ENCODE results near the gene TDRD6.

Gene TDRD6

DNA sequence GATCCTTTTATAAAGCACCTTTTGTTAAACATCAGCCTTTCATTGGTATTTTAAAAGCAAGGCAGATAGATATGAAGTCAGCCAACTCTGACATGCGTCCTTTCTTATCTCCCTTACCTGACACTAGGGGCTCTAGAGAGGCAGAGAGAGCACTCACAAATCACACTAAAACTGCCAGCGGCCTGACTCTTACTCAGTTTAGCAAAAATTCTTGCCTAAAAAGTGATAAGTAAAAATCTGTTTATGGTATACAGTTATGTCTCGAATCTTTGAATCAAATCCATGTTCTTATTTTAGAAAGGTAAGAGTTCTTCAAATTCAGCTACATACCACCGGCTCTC, 10.4 kb upstream of the TDRD6 start:
- no peak for DNase-seq (ENCODE audit: low read depth in 2 of 2)

GRCh38 chr6:46684771-46685170, 2.9 kb upstream of the TDRD6 start:
- peak; percentile 0 to 2 for DNase-seq (ENCODE audit: low read depth in 2 of 2)

- no peak for DNase-seq (ENCODE audit: low read depth in 2 of 2)
These were observed 656 bp downstream of the TDRD6 start for GRCh38 chr6:46688117-46688965.

- DNase-seq (ENCODE audit: low read depth in 2 of 2) = no peak
These were observed 1.3 kb downstream of the TDRD6 start for GRCh38 chr6:46688966-46689335.

DNA sequence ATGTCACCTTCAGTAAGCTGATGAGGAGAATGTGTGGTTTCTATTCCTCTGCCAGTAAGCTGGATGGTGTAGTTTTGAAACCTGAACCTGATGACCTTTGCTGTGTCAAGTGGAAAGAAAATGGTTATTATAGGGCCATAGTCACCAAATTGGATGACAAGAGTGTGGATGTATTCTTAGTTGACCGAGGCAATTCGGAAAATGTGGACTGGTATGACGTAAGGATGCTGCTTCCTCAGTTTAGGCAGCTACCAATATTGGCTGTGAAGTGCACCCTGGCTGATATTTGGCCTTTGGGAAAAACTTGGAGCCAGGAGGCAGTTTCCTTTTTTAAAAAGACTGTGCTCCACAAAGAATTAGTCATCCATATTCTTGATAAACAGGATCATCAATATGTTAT, 2.0 kb downstream of the TDRD6 start:
- no peak for DNase-seq (ENCODE audit: low read depth in 2 of 2)

DNA sequence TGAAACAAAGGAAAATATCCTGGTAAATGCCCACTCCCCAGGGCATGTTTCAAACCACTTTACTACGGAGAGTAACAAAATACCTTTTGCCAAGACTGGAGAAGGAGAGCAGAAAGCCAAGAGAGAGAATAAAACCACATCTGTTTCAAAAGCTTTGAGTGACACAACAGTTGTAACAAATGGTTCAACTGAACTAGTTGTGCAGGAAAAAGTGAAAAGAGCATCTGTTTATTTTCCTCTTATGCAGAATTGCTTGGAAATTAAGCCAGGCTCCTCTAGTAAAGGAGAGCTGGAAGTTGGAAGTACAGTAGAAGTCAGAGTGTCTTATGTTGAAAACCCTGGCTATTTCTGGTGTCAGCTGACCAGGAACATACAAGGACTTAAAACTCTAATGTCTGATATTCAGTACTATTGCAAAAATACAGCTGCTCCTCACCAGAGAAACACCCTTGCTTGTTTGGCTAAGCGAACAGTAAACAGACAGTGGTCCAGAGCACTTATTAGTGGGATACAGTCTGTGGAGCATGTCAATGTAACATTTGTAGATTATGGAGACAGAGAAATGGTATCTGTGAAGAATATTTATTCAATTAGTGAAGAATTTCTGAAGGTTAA, 2.6 kb downstream of the TDRD6 start:
- DNase-seq (ENCODE audit: low read depth in 2 of 2) = no peak

GRCh38 chr6:46690911-46691451, 3.3 kb downstream of the TDRD6 start:
- no peak for DNase-seq (ENCODE audit: low read depth in 2 of 2)

GRCh38 chr6:46699970-46700369, 12.3 kb downstream of the TDRD6 start:
- DNase-seq (ENCODE audit: low read depth in 2 of 2) = no peak

GRCh38 chr6:46704562-46704961, 16.9 kb downstream of the TDRD6 start:
- DNase-seq (ENCODE audit: low read depth in 2 of 2) = no peak

DNA sequence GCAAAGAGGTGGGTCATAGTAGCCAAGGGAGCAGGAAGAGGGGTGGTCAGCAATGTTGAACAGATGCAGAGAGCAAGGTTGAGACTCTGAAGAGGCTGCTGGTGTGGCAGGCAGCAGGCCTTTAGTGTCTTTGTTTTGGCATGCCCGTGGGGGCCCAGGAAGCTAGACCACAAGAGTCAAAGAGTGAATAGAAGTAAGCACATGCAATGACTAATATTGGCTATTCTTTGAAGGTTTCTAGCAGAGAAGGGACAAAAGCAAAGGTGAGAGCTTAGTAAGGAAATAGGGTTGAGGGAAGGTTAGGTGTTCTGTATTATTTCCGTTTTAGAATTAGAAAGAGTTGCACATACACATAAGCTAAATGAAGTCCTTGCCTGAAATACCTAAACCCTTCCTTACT, 18.8 kb downstream of the TDRD6 start:
- DNase-seq (ENCODE audit: low read depth in 2 of 2) = no peak

DNA sequence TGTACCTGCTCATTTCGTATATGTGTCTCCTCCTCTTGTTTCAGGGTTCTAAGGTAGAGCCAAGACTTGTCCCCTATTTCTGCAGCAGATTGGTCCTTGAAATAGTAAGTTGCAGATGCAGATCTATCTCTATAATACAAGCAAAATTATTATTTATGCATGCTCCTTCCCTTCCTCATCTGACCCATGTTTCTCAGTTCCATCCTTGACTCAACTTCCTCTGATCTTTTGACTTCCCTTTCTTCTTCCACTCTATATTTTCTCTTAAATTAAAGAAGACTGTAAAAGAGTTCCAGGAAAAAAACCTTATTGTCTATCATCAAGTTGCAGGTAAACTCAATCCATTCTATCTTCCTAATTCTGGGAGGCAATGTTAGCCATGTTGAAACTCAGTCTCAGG, 23.8 kb downstream of the TDRD6 start:
- no peak for DNase-seq (ENCODE audit: low read depth in 2 of 2)

GRCh38 chr6:46715141-46715540, 27.5 kb downstream of the TDRD6 start:
- no peak for DNase-seq (ENCODE audit: low read depth in 2 of 2)

GRCh38 chr6:46719099-46719498, 31.4 kb downstream of the TDRD6 start:
- no peak for DNase-seq (ENCODE audit: low read depth in 2 of 2)

GRCh38 chr6:46720401-46720800, 32.7 kb downstream of the TDRD6 start:
- no peak for DNase-seq (ENCODE audit: low read depth in 2 of 2)

GRCh38 chr6:46729787-46730326, 42.2 kb downstream of the TDRD6 start:
- DNase-seq (ENCODE audit: low read depth in 2 of 2) = no peak

DNA sequence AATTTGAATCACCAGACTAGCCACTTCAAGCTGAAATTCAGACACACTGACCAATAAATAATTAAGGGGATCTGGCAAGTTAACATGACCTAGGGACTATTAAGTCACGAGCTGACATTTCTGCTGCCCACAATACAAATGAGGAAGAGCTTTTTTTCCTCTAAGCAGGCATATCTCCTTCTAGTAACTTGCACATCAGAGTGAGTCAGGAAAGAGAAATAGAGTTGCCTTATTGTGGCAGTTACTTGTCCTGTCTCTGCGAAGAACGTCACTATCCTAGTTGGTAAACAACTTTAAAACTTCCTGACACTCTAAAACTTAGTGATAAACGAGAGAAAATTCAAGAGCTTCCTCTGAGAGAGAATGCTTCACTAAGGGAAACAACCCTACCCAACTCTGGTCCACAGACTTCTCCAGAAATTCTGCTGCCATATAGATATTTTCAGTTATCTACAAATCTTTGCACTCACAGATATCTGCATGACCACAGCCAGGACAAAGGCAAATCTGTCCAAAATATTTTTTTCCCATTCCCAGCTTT, 43.3 kb downstream of the TDRD6 start:
- no peak for DNase-seq (ENCODE audit: low read depth in 2 of 2)

DNA sequence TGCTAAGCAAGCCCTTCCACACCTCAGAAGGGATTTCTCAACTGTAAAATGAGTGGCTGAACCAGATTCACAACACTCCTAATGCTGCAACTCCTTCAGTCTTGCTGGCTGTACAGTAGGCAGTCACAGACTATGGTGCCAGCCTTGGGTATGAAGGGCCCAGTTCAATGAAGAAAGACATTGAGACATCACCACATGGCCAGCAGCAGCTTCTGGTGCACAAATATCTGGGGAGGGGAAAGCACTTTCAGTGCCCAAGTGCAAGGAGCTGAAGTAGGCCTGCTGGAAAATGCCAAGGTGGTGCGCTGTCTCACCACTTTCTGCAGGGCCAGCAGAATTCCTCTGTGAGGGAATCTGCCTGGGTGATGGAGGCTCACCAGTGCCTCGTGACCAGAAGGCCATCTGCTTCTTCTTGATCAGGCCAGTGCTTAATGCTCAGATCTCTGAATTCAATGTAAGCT, 45.7 kb downstream of the TDRD6 start:
- DNase-seq (ENCODE audit: low read depth in 2 of 2) = no peak

DNA sequence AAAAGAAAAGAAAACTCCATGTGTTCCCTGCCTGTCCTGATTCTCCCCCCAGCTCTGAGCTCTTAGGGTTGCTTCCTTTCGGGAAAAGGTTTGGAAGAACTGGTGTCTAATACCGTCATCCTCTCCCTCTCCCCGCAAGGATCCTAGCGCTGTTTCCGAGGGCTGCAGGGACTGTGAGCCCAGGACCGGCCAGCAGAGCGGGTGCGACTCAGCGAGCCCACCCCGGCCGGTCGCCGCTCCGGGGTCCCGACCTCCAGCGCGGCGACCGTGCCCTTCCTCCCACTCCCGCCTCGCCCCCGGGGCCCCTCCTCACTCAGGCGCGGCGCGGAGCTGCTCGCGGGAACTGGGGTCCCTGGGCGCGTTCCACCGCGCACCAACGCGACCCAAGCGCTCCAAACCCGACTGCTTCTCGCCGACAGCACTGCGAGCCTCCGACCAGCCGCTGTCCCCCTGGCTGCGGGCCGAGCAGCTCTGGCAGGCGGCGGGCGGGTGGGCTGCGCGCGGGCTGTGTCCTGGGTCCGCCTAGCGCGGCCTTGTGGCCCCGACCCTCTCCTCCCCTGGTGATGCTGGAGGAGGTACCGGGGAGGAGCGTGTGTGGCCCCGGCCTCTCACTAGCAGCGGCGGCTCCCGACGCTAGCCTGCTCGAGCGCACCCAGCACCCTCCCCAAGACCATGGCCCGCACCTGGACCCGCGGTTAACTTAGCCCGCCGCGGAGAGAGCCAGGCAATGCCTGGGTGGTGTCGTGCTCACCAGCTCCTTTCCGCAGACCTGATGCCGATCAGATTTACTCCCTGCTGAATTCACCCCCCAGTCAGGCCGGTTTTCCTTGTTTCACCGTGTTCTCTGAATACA, 47.4 kb downstream of the TDRD6 start, which contains the start of gene PLA2G7:
Gene PLA2G7 (minus strand): TSS at position 509 of the 853 bp plus-strand sequence. CDS start 12,484 bp downstream, outside the sequence.
- DNase-seq (ENCODE audit: low read depth in 2 of 2) = no peak

GRCh38 chr6:46735720-46736031, 48.0 kb downstream of the TDRD6 start:
- DNase-seq (ENCODE audit: low read depth in 2 of 2) = no peak

DNA sequence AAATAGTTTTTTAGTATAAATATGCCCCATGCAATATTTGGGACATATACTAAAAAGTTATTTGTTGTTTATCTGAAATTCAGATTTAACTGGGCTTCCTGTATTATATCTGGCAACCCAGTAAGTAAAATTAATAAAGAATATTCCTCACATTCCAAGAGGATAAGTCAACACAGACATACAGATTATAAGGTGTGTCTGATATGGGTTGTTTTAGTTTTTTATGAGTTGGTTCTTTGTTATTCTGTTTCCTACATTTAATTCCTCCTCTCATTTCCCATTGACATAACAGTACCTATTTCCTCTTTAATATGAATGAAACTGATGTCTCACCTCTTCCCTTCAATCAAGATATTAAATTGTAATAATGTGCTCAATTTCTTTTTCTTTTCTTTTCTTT, 49.2 kb downstream of the TDRD6 start:
- no peak for DNase-seq (ENCODE audit: low read depth in 2 of 2)

GRCh38 chr6:46741482-46741881, 53.8 kb downstream of the TDRD6 start:
- DNase-seq (ENCODE audit: low read depth in 2 of 2) = no peak

- DNase-seq (ENCODE audit: low read depth in 2 of 2) = no peak
These were observed 54.2 kb downstream of the TDRD6 start for GRCh38 chr6:46741910-46742309.
